RWPE2 (cell line): ENCODE results near the gene VANGL2.

Source experiments
- ATAC-seq: fragments of 200-7000 bp; cut with Tn5 transposase; 3 replicates; pipeline ENCODE4 v1.9.1; 2021; ENCODE audit warnings: low read depth
- DNase-seq: peaks from one replicate; pipeline ENCODE4 v3.0.0-alpha.2; 2020; ENCODE audit warnings: low spot score
- H3K27ac ChIP-seq: fragments of 450-650 bp; 2 replicates; pipeline ENCODE4 v1.5.1; 2017; ENCODE audit warnings: mild to moderate bottlenecking; ENCODE audit not compliant: poor library complexity, severe bottlenecking
- H3K27me3 ChIP-seq: fragments of 250-450 bp; sonication (Bioruptor Pico); 2 replicates; pipeline ENCODE4 v1.5.1; 2021; ENCODE audit warnings: mild to moderate bottlenecking, moderate library complexity; ENCODE audit not compliant: insufficient read depth, poor library complexity, severe bottlenecking
- H3K36me3 ChIP-seq: fragments of 250-450 bp; sonication (Bioruptor Pico); 2 replicates; pipeline ENCODE4 v1.5.1; 2020; ENCODE audit warnings: low read depth, mild to moderate bottlenecking, moderate library complexity
- H3K4me1 ChIP-seq: fragments of 250-450 bp; sonication (Bioruptor Pico); 2 replicates; pipeline ENCODE4 v1.5.1; 2021; ENCODE audit warnings: mild to moderate bottlenecking, moderate library complexity; ENCODE audit not compliant: insufficient read depth, poor library complexity, severe bottlenecking
- H3K4me3 ChIP-seq: fragments of 250-450 bp; sonication (Bioruptor Pico); 2 replicates; pipeline ENCODE4 v1.5.1; 2021; ENCODE audit warnings: mild to moderate bottlenecking, moderate library complexity; ENCODE audit not compliant: severe bottlenecking
- H3K9me3 ChIP-seq: fragments of 250-450 bp; sonication (Bioruptor Pico); 2 replicates; pipeline ENCODE4 v1.5.1; 2021; ENCODE audit warnings: mild to moderate bottlenecking, moderate library complexity; ENCODE audit not compliant: severe bottlenecking
- TF ChIP-seq, protein P1 (sequence below): fragments of 450-650 bp; IDR thresholded peaks from one replicate; pipeline ENCODE4 v1.5.1; 2017; ENCODE audit warnings: mild to moderate bottlenecking, moderate library complexity; ENCODE audit not compliant: poor library complexity, severe bottlenecking

VANGL2 gene

DNA sequence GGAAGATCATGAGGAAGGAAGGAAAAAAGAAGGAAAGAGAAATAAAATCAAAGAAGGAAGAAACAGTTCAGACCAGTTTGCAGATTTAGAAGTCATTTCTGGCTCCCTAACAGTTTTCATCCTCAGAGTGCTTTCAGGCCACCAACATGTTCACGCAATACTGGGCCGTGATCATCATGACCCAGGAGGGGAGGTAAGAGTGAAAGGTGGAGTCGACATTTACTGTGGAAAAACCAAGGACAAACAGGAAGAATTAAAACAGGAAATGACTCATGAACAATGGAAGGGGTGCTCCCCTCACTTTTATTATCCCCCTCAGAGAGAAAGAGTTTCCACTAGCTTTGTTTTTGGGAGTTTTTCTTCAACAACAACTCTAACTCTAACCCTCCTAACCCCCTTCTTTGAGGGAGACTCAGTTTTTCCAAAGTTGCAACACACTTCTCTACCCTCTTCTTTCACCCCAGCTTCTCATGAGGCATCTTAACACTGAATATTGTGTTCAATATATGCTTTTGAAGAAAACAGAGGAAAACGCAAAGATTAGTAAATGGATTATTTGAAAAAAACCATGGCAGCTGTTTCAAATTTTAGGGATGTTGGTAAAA is 60.4 kb downstream of the VANGL2 start:
- TF ChIP-seq, protein P1, sequence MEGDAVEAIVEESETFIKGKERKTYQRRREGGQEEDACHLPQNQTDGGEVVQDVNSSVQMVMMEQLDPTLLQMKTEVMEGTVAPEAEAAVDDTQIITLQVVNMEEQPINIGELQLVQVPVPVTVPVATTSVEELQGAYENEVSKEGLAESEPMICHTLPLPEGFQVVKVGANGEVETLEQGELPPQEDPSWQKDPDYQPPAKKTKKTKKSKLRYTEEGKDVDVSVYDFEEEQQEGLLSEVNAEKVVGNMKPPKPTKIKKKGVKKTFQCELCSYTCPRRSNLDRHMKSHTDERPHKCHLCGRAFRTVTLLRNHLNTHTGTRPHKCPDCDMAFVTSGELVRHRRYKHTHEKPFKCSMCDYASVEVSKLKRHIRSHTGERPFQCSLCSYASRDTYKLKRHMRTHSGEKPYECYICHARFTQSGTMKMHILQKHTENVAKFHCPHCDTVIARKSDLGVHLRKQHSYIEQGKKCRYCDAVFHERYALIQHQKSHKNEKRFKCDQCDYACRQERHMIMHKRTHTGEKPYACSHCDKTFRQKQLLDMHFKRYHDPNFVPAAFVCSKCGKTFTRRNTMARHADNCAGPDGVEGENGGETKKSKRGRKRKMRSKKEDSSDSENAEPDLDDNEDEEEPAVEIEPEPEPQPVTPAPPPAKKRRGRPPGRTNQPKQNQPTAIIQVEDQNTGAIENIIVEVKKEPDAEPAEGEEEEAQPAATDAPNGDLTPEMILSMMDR: no peak
- Histone ChIP-seq H3K36me3 (no peaks in the 10 kb centered on the region), H3K27me3 (no peaks in the 10 kb centered on the region), H3K4me1 (peaks cover 3% of the 10 kb centered on the region), H3K4me3 (no peak overlapping the region), H3K9me3 (no peaks in the 10 kb centered on the region), H3K27ac (no peak overlapping the region)
- no peak for ATAC-seq
- no peak for DNase-seq

GRCh38 chr1:160465123-160465522 is 64.8 kb downstream of the VANGL2 start:
- Histone ChIP-seq H3K9me3 (no peaks in the 10 kb centered on the region), H3K27me3 (peaks cover 4% of the 10 kb centered on the region), H3K27ac (no peak overlapping the region), H3K36me3 (no peaks in the 10 kb centered on the region), H3K4me1 (peaks cover 3% of the 10 kb centered on the region), H3K4me3 (no peak overlapping the region)
- DNase-seq: no peak
- TF ChIP-seq, protein P1: no peak
- ATAC-seq: no peak

- Histone ChIP-seq H3K36me3 (no peaks in the 10 kb centered on the region), H3K27ac (no peak overlapping the region), H3K4me3 (no peak overlapping the region), H3K9me3 (no peaks in the 10 kb centered on the region), H3K4me1 (no peaks in the 10 kb centered on the region), H3K27me3 (peaks cover 19% of the 10 kb centered on the region)
- no peak for DNase-seq
- TF ChIP-seq, protein P1: no peak
- ATAC-seq: no peak
Observed at GRCh38 chr1:160466961-160467360, 66.6 kb downstream of the VANGL2 start.

DNA sequence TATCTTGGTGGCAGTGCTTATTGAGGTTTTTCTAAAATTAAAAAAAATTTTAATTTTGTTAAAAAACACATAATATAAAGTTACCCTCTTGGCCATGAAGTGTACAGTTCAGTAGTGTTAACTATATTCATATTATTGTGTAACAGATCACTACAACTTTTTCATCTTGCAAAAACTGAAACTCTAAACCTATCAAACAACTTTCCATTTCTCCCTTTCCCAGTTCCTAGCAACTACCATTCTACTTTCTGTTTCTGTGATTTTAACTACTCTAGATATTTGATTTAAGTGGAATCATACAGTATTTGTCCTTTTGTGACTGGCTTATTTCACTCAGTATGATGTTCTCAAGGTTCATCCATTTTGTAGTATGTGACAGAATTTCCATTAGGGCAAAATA is 67.2 kb downstream of the VANGL2 start:
- H3K9me3 ChIP-seq: no peaks in the 10 kb centered on the region
- H3K4me1 ChIP-seq: no peaks in the 10 kb centered on the region
- peaks cover 20% of the 10 kb centered on the region for H3K27me3 ChIP-seq
- ATAC-seq: no peak
- TF ChIP-seq, protein P1: no peak
- H3K27ac ChIP-seq: no peak overlapping the region
- H3K36me3 ChIP-seq: no peaks in the 10 kb centered on the region
- DNase-seq: no peak
- H3K4me3 ChIP-seq: no peak overlapping the region

GRCh38 chr1:160471253-160471652 is 70.9 kb downstream of the VANGL2 start:
- H3K4me3 ChIP-seq: no peak overlapping the region
- DNase-seq: no peak
- no peaks in the 10 kb centered on the region for H3K4me1 ChIP-seq
- H3K27me3 ChIP-seq: peaks cover 20% of the 10 kb centered on the region
- H3K9me3 ChIP-seq: no peaks in the 10 kb centered on the region
- no peak overlapping the region for H3K27ac ChIP-seq
- no peaks in the 10 kb centered on the region for H3K36me3 ChIP-seq
- TF ChIP-seq, protein P1: no peak
- ATAC-seq: no peak
